Stimulated activated CD8-positive, alpha-beta memory T cell treated with anti-CD3 and anti-CD28 coated beads, Interleukin-2, amount 100 ng/mL, for 1 hour (primary cell): ENCODE measurements around the gene MBD5.

ENCODE experiments used
- DNase-seq, 2 donors: peaks; one replicate each; pipeline ENCODE4 v3.0.0-alpha.2; 2020; ENCODE audit warnings: low read depth in 2 of 2

The MBD5 gene

GRCh38 chr2:148110184-148110583 is 89.3 kb downstream of the MBD5 start:
- DNase-seq = no peak

DNA sequence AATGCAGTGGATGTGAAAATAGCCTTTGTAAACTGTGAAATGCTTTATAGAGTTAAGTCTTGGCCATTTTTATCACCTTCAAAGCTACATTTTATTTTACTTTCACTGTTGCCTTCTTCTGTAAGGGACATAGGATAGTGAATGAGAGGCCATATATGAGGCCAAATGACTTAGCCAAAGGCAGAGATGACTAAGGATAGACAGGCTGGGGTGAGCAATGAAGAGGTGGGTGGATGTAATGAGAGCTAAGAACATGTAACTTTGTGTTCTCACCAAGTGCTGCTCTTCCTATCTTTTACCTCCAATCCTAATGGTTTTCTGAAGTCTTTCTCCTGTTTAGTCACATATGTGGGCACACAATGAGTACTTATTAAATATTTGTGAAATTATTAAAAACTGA is 101.9 kb downstream of the MBD5 start:
- DNase-seq = no peak

DNA sequence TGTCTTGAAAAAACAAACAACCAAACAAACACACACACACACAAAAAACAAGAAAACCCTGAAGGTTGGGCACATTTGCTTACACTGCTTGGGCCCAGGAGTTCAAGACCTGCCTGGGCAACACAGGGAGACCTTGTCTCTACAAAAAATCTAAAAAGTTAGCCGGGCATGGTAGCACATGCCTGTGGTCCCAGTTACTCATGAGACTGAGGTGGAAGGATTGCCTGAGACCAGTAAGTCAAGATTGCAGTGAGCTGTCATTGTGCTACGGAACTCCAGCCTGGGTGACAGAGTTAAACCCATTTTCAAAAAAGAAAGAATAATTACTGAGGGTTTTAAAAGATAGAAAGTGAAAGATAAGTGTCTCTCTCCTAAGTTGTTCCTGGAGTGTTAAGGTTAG is 103.4 kb downstream of the MBD5 start:
- DNase-seq = no peak

GRCh38 chr2:148130581-148130980 is 109.7 kb downstream of the MBD5 start:
- DNase-seq = no peak

- no peak for DNase-seq
Measured at GRCh38 chr2:148132412-148132811, 111.5 kb downstream of the MBD5 start.

DNA sequence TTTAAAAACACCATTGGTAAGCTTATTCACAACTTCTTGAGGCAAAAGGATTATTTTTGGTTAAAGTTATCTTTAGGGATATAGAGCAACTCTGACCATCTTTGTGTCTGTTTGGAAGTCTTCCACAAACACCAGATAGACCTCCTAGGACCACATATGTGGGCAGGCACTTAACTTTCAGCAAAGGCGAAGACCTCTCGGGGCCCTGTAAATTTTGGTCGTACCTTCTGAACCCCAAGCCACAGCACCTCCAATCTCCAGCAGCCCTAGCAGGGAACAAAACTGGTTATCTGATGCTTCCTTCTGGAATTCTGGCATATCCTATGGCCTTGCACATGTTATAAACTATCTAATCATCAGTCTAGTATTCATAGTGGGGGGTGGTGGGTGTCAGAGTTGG is 114.8 kb downstream of the MBD5 start:
- no peak for DNase-seq

DNA sequence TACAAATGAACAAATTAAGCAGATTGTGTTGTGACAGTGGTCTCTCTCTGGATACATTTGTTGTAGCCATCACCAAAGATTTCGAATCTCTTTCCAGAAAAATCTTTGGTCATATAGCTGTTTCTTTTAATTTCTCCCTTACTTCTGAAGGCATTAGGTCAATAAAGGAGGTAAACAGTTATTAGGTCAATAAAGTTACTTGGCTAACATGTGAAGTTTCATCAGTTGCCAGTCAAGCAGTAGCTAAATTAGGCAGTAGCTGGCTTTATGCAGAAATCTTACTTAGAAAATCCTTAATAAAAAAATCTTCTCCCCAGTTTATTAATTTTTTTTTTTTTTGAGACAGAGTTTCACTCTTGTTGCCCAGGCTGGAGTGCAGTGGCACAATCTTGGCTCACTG is 115.5 kb downstream of the MBD5 start:
- DNase-seq = no peak

DNA sequence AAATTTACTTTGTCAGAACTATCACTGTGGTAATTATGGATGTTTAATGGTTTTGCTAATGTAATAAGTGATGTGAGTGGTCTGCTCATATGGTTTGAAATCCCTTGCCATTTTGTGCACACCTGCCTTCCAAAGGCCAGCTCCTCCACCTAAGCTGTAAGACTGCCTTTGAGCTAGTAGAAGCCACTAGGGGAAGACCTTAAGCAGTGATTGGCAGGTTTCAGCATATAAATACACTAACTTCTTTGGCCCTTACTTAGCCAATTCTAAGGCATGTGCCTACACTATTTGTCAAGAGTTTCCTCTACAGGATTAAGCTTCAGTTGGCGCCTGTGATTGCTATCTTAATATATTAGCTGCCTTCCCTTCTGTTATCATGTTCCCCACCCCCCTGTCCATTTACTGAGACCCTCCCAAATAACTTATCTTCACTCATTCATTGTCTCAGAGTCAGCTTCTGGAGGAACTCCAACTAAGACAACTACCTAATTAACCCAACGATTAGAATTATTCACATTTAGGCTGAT is 141.1 kb downstream of the MBD5 start:
- no peak for DNase-seq

- DNase-seq = no peak
Measured at GRCh38 chr2:148162871-148163270, 142.0 kb downstream of the MBD5 start.

DNA sequence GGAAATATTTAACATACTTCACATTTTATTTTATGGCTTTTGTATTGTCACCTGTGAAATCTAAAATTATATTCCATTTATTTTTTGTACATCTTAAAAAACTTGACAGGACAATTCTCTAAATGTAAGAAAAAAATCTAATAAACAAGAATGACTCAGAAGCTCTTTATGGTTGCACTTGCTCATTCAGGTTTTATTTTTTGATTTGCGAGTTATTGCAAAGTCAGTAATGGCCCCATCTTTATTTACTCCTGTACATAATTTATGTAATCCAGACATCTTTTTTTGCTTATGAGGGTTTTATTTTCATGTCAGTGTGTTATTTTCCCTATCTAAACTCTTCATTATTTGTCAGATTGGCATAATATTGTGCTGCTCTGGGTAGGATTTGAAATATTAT is 145.1 kb downstream of the MBD5 start:
- DNase-seq = no peak

DNA sequence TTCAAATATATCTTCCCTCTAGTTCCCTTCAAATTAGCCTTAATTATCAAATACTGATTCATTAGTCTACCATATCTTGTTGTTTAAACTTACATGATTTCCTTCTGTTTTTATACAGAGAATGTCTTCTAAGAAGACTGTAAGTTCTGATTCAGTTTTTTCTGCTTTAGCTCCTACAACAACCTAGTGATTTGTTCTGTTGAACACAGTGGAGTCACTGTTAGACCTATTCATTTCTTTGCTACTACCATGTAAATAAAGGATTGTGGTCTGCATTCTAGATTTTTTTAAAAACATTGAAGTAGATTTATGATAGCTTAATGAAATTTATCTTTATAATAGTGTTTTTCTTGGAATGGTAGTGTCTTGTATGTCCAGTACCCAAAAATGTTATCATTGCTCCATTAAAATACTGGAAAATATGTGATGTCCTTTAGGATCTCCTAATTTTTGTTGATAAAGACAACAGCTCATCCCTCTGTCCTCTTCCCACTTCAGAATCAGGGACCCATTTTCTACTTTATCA is 146.4 kb downstream of the MBD5 start:
- no peak for DNase-seq

DNA sequence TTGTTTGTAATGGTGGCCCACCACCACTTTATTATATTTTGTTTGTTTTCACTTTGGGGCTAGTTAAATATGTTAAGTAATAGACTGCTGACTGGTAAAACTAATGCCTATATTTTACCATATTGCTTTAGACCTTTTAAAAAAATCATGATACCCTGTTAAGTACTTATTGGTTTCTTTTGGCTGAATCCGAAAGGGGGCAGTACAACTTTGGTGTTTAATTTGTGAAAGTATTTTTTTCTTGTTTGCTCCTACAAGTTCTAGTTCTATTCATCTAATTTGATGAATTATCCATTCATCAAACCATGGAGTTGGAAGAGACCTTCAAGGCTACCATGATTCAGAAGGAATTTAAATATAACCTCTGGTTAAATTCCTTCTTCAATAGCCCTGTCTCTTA is 147.0 kb downstream of the MBD5 start:
- DNase-seq = no peak

GRCh38 chr2:148172131-148172753 is 151.4 kb downstream of the MBD5 start:
- DNase-seq = no peak

DNA sequence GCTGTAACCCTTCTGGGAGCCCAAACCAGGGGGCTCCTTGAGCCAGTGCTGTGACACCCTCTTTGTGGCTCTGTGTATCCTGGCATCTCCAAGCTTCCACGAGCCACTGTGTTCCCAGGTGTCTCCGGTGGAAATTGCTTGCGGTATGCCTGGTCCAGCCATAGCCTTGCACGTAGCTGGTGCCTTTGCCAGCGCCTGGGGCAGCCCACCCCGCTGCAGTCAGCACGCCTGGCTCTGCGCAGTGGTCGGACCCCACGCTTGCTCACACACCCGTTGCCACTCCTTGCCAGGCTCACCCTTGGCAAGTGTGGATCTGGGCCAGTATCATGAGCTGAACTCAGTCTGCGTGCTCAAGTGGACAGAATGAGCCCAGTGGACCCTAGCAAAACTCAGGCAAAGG is 152.3 kb downstream of the MBD5 start:
- no peak for DNase-seq

GRCh38 chr2:148177559-148177958 is 156.7 kb downstream of the MBD5 start:
- no peak for DNase-seq

DNA sequence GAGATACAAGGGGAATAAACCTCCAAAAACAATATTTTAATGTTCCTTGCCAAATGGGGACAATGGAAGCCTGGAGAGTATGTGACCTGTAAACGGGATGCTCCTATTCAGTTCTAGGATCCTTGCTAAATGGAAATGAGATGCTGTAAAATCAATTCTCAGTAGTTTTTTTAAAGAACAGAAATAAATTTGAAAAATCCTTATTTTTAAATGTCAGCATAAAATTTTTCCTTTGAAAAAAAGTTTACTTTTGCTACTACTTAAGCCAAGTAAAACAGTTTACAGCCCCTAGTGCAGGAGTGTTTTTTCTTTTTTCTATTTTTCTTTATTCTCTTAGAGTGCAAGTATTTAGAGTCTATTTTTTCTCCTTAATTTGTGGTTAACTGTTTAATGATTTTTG is 158.8 kb downstream of the MBD5 start:
- DNase-seq = no peak

DNA sequence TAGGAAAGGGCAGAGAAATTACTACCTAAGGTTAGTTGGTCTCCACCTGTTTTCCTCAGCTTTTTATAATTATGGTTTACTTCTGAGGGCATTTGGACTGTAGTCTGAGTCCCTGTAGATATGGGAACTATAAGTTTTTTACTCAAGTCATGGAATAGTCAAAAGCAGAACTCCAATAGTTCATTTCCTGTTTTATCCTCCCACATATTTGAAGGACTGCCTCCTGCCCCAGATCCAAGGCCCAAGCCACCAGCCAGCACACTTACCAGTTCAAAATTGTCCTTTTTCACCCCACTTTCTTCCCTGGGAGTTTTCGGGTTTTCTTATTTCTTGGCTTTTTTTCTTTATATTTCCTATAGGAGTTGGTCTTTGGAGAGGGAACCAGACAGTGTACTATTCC is 164.1 kb downstream of the MBD5 start:
- no peak for DNase-seq

GRCh38 chr2:148194882-148195281 is 174.0 kb downstream of the MBD5 start:
- DNase-seq = no peak

DNA sequence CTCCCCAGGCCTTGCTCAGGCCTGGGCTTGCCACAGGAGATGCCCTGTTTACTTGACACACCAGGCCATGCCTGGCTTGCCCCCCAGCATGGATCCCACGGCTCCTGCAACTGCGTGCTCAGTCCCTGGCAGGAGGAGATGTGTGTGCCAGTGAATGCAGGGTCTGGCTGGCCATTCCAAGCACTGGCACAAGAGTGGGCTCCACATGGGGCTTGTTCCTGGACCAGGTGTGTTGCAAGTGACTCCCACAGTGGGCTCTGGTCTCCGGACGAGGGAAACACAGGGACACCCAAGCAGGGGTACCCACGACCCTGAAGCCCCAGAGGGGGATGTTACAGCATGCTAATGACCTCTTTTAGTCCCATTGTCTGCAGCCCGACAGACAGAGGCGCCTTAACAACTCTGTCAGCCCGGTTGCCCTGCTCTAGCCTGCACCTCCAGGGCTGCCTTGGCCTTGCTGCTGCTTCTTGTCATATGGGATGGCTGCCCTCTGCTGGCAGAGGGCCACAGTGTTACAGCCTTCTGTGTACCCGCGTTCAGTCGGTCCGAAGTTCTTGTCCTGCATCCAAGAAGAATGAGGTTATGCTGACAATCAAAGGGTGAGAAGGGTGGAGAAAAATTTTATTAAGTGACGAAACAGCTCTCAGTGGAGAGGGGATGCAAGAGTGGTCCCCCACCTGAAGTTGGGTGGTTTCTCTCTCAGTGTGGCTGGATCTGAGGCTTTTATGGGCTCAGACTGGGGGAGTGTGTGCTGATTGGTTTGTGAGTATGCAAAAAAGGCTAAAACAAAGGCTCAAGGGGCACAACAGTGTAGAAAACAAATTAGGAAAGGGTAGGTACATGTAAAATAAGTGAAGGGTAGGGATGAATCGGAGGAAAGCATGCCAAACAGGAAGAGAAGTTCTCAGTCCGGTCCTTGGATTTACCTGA is 180.4 kb downstream of the MBD5 start:
- DNase-seq = peak in 1 of 2 donors; percentile 4

- DNase-seq = no peak
Measured at GRCh38 chr2:148202237-148202636, 181.3 kb downstream of the MBD5 start.

DNA sequence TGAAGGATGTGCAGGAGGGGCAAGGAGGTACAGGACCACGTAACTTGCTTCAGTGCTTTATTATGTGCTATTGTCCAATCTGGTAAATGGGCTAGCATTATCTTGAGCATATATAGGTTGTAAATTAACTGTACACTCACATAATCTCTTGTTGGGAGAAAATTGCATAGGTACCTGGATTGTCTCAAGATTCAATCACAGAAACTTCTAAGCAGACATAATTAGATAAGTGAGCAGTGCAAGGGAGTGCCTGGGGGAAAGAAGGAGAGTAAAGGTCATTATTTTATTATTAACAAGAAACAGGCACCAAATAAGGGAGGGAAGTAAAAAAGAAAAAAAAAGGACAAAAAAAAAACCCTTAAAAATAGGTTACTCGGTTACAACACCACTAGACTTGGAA is 186.2 kb downstream of the MBD5 start:
- no peak for DNase-seq

GRCh38 chr2:148209603-148210002 is 188.7 kb downstream of the MBD5 start:
- no peak for DNase-seq
